HT1080 (cell line): Measurements from ENCODE around the gene SDR42E1. TPM values are rescaled to one million over a fixed set of nuclear protein-coding genes. Genes with fewer than 3 reads are reported as not detected.
A peak's percentile ranks its signal among the peaks of the same experiment; 100 is the strongest.

Experiments
- DNase-seq: peaks from one replicate; pipeline ENCODE4 v3.0.0-alpha.2; 2015; ENCODE audit warnings: low read depth
- polyA plus RNA-seq, 2 experiments: library from polyadenylated mRNA; depleted of rRNA; stranded (reverse); fragments of >200 nt; gene quantifications; 2 replicates each; pipeline ENCODE4 v1.2.3, GENCODE V29; 2015
- total RNA-seq: library from RNA; depleted of rRNA; stranded (reverse); fragments of >200 nt; shearing (Covaris generic); gene quantifications from 2 replicates; pipeline ENCODE4 v1.2.3, GENCODE V29; 2014; rRNA removed

Gene SDR42E1, protein sequence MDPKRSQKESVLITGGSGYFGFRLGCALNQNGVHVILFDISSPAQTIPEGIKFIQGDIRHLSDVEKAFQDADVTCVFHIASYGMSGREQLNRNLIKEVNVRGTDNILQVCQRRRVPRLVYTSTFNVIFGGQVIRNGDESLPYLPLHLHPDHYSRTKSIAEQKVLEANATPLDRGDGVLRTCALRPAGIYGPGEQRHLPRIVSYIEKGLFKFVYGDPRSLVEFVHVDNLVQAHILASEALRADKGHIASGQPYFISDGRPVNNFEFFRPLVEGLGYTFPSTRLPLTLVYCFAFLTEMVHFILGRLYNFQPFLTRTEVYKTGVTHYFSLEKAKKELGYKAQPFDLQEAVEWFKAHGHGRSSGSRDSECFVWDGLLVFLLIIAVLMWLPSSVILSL
- 4.6 and 5.9 TPM in 2 replicates for total RNA-seq
- polyA plus RNA-seq (2015; cell fraction: cytosol; rRNA removed), result 3.7 and 4.6 TPM in 2 replicates
- 3.5 and 3.8 TPM in 2 replicates for polyA plus RNA-seq (2015; cell fraction: nucleus; rRNA removed)

DNA sequence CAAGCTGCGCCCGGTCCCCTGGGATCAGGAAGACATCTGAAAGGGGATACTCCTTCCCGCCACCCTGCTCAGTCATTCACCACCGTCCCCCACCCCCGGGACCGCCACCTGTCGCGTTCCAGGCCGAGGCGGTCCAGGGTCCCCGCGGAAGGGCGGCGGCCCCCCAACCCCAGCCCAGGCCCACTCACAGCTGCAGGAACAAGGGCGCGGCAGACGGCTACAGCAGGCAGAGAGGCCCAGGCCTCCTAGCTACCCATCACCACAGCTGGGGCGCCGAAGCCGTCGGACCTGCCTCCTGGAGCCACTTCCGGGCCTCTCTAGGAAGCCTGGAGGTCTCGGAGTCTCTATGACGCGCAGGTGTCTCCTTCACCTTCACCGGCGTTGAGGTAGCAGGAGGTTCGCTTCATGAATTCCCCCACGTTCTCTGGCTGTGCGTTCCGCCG is at the start of gene SDR42E1:
Gene SDR42E1 (minus strand): TSS at position 272 of the 443 bp plus-strand sequence. CDS start 10,612 bp downstream, outside the sequence.
- DNase-seq, result peak; percentile 34

DNA sequence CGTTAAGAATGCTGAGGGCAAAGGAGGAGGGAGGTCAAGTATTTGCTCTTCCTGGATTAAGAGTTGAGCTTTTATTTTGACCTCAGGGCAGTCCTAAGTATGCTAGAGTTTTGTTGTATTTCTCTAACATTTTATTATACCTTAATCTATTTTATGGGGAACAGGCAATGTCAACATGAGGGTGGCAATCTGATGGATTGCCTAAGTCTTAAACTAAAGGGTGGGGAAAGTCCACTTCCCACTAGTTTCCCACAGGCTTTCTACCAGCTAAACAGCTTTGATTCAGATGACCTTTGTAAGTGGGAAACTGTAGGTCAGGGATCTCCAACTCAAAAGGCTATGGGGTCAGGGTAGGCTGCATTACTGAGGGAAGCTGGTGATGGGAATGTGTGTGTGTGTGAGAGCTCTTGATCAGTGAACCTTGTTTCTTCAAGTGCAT is 48.7 kb upstream of the SDR42E1 start:
- no peak for DNase-seq

DNA sequence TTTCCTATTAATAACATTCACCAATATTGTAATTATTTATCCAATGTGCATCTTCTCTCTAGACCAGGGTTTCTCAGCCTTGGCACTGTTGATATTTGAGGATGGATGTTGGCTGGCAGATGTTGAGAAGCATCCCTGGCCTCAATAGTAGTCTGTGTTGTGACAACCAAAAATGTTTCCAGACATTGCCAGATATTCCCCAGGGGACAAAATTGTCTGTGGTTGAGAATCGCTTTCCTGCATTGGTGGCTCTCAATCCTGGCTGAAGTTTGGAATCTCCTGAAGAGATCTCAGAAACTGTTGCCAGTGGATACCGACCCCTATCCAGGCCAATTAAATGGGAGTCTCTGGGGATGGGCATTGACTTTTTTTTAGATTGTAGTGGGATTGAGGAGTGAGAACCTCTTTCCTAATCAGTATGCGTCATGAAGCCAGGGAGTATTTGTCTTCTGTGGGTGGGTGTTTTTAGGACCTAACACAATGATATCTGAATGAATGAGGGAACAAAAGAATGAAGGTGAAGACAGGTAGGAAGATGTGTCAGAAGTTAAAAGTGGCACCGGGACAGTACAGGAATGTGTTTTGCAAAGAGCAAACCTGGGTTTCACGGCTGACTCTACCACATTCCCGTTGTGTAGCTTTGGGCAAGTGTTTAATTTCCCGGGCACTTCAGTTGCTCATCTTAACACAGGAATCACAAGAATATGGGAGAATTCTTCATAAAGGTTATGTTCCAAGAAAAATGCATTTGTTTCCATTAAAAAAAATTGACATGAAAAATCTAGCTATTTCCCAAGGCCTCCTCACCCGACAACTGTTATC is 48.1 kb upstream of the SDR42E1 start:
- DNase-seq, result no peak

DNA sequence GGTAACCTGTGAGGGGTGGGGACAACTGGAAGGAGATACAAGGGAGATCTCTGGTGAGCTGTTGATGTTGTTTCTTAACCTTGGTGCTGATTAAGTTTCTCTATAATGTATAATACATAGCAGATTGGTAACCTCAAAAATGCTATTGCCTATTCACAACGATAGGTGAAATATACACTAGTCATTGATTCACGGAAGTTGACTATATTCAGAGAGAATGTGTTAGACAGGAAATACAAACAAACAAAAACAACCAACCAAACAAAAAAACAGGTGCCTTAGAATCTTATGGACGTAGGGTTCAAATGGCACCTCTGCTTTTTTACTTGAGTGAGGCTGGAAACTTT is 45.3 kb upstream of the SDR42E1 start:
- no peak for DNase-seq

DNA sequence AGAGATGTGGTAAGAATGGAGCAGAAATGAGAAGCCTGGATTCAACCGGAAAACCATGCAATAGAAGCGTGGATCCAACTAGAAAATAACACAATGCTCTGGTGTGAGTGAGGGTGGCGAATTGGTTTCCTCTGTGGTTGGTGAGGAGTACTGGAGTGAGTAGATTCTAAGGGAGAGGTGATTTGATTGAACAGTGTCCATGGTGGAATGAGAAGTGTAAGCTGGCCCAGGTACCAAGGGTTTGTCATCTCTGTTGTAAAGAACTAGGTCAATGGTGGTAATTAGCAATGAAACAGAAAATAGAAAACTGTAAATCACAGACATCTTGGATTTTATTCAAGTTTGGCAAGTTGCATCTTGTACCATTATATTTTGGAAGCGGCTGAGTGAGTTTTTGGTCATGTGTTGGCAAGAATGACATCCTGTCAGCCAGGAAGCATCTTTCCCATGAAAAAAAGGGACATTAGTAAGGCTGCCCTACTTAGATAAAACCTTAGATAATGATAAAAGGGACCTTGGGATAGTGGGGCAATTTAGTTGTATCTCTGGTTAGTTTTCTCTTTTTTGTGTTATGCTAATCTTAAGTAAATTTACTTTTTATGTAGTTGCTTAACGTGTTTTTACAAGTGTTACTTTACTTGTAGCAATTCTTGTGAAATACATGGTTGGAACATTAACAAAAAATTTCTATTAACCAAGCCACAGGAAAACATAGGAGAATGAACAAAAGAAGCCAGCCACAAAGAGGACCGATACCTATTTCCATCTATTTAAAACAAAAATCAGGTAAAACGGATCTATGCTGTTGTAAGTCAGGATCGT is 44.7 kb upstream of the SDR42E1 start:
- no peak for DNase-seq

DNA sequence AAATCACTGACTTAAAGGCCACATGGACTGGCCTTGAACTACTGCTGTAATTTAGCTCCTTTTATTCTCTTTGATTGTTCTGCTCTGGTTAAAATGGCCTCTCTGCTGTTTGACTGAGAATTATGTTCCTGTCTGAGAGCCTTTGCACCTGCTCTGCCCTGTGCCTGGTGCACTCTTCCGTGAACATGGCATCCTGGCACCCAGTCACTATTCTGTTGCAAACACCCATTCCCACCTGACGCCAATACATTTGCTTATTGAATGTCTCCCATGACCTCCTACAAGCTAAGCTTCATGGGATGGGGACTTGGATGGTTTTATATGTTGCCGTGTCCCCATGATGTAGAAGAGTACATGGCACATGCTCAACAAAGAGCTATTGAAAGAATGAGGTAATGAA is 43.8 kb upstream of the SDR42E1 start:
- no peak for DNase-seq

DNA sequence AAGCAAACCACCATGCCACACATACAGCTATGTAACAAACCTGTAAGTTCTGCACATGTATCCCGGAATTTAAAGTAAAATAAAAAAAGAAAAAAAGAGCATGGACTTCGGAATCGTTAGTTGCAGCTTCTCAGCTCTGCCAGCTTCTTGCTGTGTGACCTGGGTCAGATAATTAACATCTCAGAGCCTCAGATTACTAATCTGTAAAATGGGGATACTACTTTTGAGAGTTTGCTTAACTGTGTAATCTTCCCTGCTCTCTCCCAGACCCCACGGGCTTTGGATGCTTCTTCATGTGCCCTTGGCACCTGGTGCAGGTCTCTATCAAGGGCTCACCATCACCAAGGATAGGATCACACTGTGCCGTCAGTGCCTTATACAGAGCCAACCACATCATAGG is 40.4 kb upstream of the SDR42E1 start:
- no peak for DNase-seq

DNA sequence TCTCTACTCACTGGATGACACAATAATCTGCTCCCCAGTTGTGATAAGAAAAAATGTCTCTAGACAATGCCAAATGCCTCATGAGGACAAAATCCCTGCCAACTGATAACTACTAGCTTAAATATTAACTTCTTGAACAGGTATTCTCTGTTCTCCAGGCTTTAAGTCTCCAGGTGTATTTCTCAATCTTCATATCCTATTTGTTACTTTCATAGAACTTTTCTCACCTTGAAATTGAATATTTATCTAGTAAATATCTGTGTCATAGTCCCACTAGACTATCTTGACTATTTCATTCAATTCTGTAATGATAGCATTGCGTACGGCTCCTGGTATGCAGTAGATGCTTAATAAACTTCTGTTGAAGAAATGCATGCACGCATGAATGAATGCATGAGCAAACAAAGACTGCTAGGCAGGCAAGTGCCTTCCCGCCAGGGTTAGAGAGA is 39.7 kb upstream of the SDR42E1 start:
- DNase-seq, result no peak

DNA sequence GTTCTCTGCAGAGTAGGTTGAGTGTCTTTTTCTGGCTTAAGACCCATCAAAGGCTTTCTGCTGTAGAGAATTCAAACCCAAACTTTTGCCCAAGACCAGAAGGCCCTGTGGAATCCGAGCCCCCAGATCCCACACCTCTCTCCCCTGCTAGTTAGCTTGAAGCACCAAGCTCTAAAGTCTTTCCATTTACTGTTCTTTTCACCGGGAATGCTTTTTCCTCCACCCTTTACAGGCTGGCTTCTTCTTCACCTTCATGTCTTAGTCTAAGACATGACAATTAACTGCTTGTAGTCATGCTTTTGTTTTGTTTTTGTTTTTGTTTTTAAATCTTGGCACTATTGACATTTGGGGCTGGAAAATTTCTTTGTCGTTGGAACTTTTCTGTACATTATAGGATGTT is 39.2 kb upstream of the SDR42E1 start:
- DNase-seq, result no peak

DNA sequence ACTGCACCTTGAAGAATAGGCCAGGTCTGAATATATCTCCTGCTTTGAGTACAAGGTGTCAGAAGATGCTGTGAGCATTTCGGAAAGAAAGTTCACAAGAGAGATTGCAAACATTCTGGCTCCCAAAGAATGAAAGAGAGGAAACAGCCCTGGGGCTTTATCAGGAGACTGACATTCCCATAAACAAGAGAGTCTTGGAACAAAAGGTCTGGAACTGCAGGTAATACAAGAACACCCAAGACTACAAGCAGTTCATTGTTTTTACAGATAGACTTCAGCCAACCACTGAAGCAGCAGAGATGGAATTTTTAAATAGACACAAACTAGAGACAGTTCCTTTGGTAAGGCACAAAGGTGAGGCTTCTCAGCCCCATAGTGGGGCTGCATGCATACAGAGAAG is 38.2 kb upstream of the SDR42E1 start:
- DNase-seq, result no peak

DNA sequence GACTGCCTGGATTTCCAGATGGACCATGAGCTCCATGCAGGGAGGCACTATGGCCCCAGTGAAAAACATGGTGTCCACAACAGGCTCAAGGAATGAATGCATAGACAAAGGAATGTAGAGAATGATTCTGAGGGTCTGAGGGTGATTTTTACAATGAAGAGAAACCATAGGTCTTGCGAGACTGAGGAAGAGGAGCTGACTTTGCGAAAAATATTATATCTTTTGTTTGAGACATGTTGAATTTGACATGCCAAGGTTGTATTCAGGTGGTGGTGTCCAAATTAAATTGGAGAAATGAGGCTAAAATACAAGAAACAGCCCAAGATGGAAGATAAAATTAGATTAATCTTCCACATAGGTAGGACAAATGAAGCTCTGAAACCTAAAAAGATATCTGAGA is 36.5 kb upstream of the SDR42E1 start:
- DNase-seq, result no peak

DNA sequence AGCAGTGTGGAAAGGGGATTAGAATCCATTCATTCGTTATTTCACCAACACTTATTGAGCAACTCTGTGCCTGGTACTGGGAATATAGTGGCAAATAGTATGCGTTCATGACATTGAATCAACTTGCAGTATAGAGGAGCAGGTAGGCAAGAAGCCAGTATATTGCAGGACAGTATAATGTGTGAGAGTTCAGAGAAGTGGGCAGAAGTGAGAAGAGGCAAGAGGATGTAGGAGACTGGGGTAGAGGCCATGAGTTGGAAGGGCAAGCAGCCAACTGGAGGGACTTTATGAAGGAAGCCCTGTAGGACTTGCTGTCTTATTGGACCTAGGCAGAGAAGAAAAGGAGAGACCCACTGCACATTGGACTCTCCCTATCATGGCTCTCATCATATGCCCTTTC is 36.1 kb upstream of the SDR42E1 start:
- no peak for DNase-seq

DNA sequence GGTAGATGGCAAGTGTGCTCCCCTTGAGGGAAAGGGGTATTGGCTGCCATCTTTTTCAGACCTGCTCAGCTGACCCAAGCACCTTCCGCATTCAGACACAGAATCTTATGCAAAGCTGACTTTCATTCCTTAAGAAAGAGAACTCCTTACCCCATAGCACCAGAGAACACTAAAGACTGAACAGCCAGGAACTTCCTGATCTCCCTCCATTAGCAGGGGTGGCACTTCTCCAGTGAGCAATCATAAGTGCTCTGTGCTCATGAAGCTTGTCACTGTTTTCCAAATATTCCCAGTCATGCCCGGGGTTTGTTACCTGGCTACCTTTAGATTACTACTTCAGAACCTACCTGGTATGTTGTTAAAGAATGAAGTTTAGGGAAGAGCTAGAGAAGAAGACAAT is 35.7 kb upstream of the SDR42E1 start:
- no peak for DNase-seq

DNA sequence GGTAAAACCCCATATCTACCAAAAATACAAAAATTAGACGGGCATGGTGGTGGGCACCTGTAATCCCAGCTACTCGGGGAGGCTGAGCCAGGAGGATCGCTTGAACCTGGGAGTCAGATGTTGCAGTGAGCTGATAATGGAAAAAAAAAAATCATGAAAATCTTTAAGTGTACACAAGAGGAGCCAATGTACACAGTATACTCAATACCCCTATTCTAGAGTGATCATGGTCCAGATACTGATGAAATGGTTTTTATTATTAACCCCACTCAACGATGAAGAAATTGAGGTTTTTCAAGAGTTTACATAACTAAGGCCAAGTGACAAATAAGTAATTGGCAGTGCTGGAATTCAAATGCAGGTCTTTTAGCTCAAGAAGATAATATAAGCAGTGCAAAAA is 35.3 kb upstream of the SDR42E1 start:
- no peak for DNase-seq

DNA sequence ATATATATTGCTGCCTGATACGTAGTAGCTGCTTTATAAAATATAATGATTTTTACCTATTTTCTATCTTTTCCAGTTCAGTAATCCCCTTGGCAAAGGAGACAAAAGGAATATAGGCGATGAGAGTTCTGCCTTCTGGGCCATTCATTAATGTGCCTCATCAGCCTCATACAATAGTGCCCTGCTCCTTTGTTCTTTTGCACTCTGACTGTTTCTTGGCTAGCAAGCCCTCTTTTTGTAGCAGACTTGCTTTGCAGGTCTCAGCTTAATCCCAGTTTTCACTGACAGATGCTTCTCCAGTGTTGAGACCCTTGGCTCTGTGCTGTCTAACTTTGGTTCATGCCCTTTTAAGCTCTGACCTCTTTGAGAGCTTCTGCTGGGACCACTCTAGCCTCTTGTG is 34.2 kb upstream of the SDR42E1 start:
- no peak for DNase-seq

DNA sequence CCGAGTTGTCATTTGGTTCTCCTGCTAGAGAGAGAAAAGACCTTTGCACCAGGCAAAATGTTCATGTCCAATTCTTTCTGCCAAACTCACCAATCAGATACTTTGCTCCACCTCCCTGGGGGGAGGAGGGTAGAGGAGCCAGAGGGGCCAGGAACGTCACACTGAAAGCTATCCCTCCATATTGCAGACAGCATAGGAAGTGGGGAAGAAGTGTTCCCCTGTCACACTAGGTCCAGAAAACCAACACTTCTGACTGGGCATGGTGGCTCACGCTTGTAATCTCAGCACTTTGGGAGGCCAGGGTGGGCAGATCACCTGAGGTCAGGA is 33.3 kb upstream of the SDR42E1 start:
- DNase-seq, result peak; percentile 33

DNA sequence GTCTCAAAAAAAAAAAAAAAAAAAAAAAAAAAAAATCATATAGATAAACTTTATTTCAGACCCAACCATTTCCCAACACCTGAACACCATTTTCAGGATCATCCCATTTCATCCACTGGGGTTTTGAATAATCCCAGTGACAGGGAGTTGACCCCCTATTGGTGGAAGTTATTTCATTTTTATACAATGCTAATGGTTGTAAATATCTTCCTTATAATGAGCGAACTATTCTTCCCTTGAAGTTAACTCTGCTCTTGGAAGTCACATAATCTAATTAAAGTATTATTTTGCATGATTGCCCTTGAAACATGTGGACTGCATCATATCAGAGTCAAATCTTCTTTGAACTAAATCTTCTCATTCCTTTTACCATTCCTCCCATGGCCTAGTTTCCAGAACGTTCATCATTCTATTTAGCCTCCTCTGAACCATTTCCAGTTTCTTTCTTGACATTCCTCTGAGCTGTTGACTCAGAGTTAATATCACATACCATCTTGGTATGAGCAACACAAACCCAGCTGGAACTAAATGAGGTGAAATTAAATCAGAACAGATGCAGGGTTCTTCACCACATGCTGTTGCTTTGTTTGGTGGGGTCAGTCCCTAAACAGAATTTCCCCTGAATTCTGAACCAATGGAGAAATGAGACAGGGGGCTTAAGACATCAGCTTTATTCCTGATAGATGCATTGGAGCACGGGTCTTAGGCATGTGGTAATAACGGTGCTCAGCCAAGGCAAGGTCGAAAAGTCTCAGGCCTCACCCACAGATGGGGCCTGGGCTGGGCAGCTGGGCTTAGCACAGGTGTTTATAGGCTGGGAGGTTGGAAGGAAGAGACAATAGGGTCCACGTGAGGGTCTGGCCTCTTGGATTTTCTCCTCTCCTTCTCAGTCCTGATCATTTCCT is 32.7 kb upstream of the SDR42E1 start:
- peak; percentile 41 for DNase-seq

DNA sequence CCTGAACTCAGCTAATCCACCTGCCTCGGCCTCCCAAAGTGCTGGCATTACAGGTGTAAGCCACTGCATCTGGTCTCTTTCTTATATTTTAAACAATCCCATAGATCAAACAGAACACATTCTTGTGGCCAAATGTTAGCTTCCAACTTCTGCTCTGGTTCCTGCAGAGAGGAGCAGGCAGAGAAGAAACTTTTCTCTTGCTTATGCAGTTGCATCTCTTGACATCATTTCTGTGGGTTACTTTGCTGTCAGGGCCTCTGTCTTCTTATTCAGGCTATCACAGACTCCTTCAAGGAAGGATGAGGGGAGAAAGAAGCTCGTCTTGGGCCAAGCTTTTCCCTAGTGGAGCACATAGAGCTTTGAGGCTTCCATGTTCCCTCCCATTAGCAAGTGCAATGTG is 31.6 kb upstream of the SDR42E1 start:
- DNase-seq, result no peak

DNA sequence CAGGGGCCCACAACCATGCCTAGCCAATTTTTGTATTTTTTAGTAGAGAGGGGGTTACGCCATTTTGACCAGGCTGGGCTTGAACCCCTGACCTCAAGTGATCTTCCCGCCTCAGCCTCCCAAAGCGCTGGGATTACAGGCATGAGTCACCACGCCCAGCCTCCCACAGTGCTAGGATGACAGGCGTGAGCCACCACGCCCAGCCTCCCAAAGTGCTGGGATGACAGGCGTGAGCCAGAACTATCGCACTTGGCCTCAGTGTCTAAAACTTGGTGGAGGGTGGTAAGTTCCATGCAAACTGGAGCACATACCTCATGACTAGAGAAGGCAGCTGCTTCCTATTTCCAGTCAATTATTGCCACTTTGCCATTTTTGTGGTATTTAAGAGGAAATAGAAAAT is 30.9 kb upstream of the SDR42E1 start:
- DNase-seq, result no peak

DNA sequence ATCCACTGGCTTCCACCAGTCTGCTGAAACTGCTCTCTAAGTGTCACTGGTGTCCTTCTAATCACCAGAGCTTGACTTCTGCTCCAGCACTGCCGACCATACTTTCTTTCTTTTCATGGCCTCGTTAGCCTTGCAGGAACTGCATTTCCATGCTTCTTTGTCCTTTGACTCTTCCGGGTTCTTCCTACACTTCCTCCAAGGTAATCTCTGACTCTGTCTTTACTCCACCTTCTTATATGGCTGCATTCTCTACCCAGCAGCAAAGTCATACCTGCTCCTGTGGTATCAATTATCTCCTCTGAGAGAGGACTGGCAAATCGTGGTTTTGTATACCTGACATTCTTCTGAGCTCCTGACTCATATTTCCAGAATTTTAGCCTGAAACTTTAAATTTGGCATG is 30.3 kb upstream of the SDR42E1 start:
- DNase-seq, result no peak

DNA sequence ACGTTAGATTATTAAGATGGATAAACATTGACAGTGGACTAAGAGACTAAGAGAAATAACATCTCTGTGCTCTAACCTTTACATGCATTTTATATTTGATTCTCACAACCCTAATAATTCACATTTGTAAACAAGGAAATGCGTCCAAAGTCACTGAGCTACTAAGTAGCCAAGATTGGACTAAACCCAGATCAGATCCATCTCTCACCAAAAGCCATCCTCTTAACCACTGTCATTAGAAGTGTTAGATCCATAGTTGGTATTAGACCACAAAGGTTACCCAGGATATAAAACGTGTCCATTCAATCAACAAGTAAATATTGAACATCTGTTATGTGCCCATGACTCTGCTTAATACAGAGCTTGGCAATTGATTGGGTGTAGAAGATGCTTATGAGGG is 29.0 kb upstream of the SDR42E1 start:
- no peak for DNase-seq
